ENCODE results near the gene FCRL5. TPM values are rescaled to one million over a fixed set of nuclear protein-coding genes. Genes with fewer than 3 reads are reported as not detected.
A peak's percentile ranks its signal among the peaks of the same experiment; 100 is the strongest.

FCRL5 gene
- total and polyA plus RNA-seq, 2 experiments from 2014 or later = not detected

- no peaks in the 10 kb centered on the region for H3K9me3 ChIP-seq (ENCODE audit: low read depth)
- TF ChIP-seq EZH2phosphoT487 (IDR thresholded peaks at IDR 0.05; ENCODE audit: insufficient read depth, low read depth) (no peak), EZH2 (IDR thresholded peaks at IDR 0.05; ENCODE audit: insufficient read depth, poor library complexity, severe bottlenecking) (no peak)
- no peak overlapping the region for H3K4me2 ChIP-seq (ENCODE audit: unreplicated experiment)
- H3K9me2 ChIP-seq (ENCODE audit: insufficient read depth) = no peaks in the 10 kb centered on the region
- H3F3A ChIP-seq (ENCODE audit: insufficient read depth) = no peaks in the 10 kb centered on the region
- H3K4me1 ChIP-seq (ENCODE audit: insufficient read depth) = no peaks in the 10 kb centered on the region
- in situ Hi-C loops (cut with MboI) = no loop called here
- DNase-seq = no peak
- no peaks in the 10 kb centered on the region for H3K79me2 ChIP-seq (ENCODE audit: insufficient read depth)
- H3K36me3 ChIP-seq (ENCODE audit: low read depth) = no peaks in the 10 kb centered on the region
- no peaks in the 10 kb centered on the region for H3K27me3 ChIP-seq (replicated peaks; ENCODE audit: insufficient read depth)
- H2AFZ ChIP-seq = no peak overlapping the region
- 76 to 78% methylated on average over 2 of the region's 2 CpGs for WGBS, 2 experiments (ENCODE audit: low coverage in 1 of 2, low lambda C conversion rate in 2 of 2, missing lambda C conversion rate in 2 of 2)
- no peak overlapping the region for H3K4me3 ChIP-seq
- no peaks in the 10 kb centered on the region for H4K20me1 ChIP-seq (ENCODE audit: insufficient read depth)
- no peak overlapping the region for H3K27ac ChIP-seq
- H3K9ac ChIP-seq = no peak overlapping the region
Measured at GRCh38 chr1:157483635-157484034, 68.7 kb downstream of the FCRL5 start.

GRCh38 chr1:157482717-157483116 is 69.6 kb downstream of the FCRL5 start:
- H3K9me2 ChIP-seq (ENCODE audit: insufficient read depth) = no peaks in the 10 kb centered on the region
- H3K4me3 ChIP-seq = no peak overlapping the region
- WGBS, 2 experiments (ENCODE audit: low coverage in 1 of 2, low lambda C conversion rate in 2 of 2, missing lambda C conversion rate in 2 of 2) = 9 to 25% methylated on average over 2 of the region's 2 CpGs
- no peaks in the 10 kb centered on the region for H4K20me1 ChIP-seq (ENCODE audit: insufficient read depth)
- H3K9ac ChIP-seq = no peak overlapping the region
- no peaks in the 10 kb centered on the region for H3K36me3 ChIP-seq (ENCODE audit: low read depth)
- DNase-seq = no peak
- no peaks in the 10 kb centered on the region for H3K79me2 ChIP-seq (ENCODE audit: insufficient read depth)
- no peak overlapping the region for H3K27ac ChIP-seq
- H3K9me3 ChIP-seq (ENCODE audit: low read depth) = no peaks in the 10 kb centered on the region
- in situ Hi-C loops (cut with MboI) = no loop called here
- no peaks in the 10 kb centered on the region for H3K27me3 ChIP-seq (replicated peaks; ENCODE audit: insufficient read depth)
- no peak overlapping the region for H2AFZ ChIP-seq
- H3F3A ChIP-seq (ENCODE audit: insufficient read depth) = no peaks in the 10 kb centered on the region
- no peaks in the 10 kb centered on the region for H3K4me1 ChIP-seq (ENCODE audit: insufficient read depth)
- H3K4me2 ChIP-seq (ENCODE audit: unreplicated experiment) = no peak overlapping the region
- TF ChIP-seq EZH2 (IDR thresholded peaks at IDR 0.05; ENCODE audit: insufficient read depth, poor library complexity, severe bottlenecking) = no peak
- TF ChIP-seq EZH2phosphoT487 (IDR thresholded peaks at IDR 0.05; ENCODE audit: insufficient read depth, low read depth) = no peak

GRCh38 chr1:157482174-157482573 is 70.1 kb downstream of the FCRL5 start:
- no peaks in the 10 kb centered on the region for H3K79me2 ChIP-seq (ENCODE audit: insufficient read depth)
- no peaks in the 10 kb centered on the region for H3F3A ChIP-seq (ENCODE audit: insufficient read depth)
- in situ Hi-C loops (cut with MboI) = no loop called here

GRCh38 chr1:157478030-157478429 is 74.3 kb downstream of the FCRL5 start:
- Histone ChIP-seq H3K27ac (no peak overlapping the region), H3K9me3 (ENCODE audit: low read depth) (no peaks in the 10 kb centered on the region), H3K4me1 (ENCODE audit: insufficient read depth) (no peaks in the 10 kb centered on the region), H3F3A (ENCODE audit: insufficient read depth) (no peaks in the 10 kb centered on the region), H3K9ac (no peak overlapping the region), H3K4me2 (ENCODE audit: unreplicated experiment) (no peak overlapping the region), H3K4me3 (no peak overlapping the region), H3K36me3 (ENCODE audit: low read depth) (no peaks in the 10 kb centered on the region), H2AFZ (no peak overlapping the region), H3K9me2 (ENCODE audit: insufficient read depth) (no peaks in the 10 kb centered on the region), H3K27me3 (replicated peaks; ENCODE audit: insufficient read depth) (no peaks in the 10 kb centered on the region), H3K79me2 (ENCODE audit: insufficient read depth) (no peaks in the 10 kb centered on the region), H4K20me1 (ENCODE audit: insufficient read depth) (no peaks in the 10 kb centered on the region)
- in situ Hi-C loops (cut with MboI) = no loop called here
- DNase-seq = no peak
- TF ChIP-seq EZH2phosphoT487 (IDR thresholded peaks at IDR 0.05; ENCODE audit: insufficient read depth, low read depth) = no peak

More at GRCh38 chr1:157482174-157482573, 70.1 kb downstream of the FCRL5 start:
- H3K4me3 ChIP-seq = no peak overlapping the region
- no peak overlapping the region for H3K27ac ChIP-seq
- no peaks in the 10 kb centered on the region for H3K36me3 ChIP-seq (ENCODE audit: low read depth)
- TF ChIP-seq EZH2 (IDR thresholded peaks at IDR 0.05; ENCODE audit: insufficient read depth, poor library complexity, severe bottlenecking) = no peak
- TF ChIP-seq EZH2phosphoT487 (IDR thresholded peaks at IDR 0.05; ENCODE audit: insufficient read depth, low read depth) = no peak
- H4K20me1 ChIP-seq (ENCODE audit: insufficient read depth) = no peaks in the 10 kb centered on the region
- H3K9ac ChIP-seq = no peak overlapping the region
- H3K9me3 ChIP-seq (ENCODE audit: low read depth) = no peaks in the 10 kb centered on the region
- peak; percentile 52 for DNase-seq
- no peak overlapping the region for H2AFZ ChIP-seq
- H3K4me1 ChIP-seq (ENCODE audit: insufficient read depth) = no peaks in the 10 kb centered on the region
- no peaks in the 10 kb centered on the region for H3K27me3 ChIP-seq (replicated peaks; ENCODE audit: insufficient read depth)
- H3K9me2 ChIP-seq (ENCODE audit: insufficient read depth) = no peaks in the 10 kb centered on the region
- no peak overlapping the region for H3K4me2 ChIP-seq (ENCODE audit: unreplicated experiment)

- in situ Hi-C loops (cut with MboI) = no loop called here
- H3K36me3 ChIP-seq (ENCODE audit: low read depth) = no peaks in the 10 kb centered on the region
- no peak for DNase-seq
- H3K79me2 ChIP-seq (ENCODE audit: insufficient read depth) = no peaks in the 10 kb centered on the region
- H3K9me2 ChIP-seq (ENCODE audit: insufficient read depth) = no peaks in the 10 kb centered on the region
- no peak overlapping the region for H3K27ac ChIP-seq
- no peaks in the 10 kb centered on the region for H3K9me3 ChIP-seq (ENCODE audit: low read depth)
- 43 to 44% methylated on average over 4 of the region's 4 CpGs for WGBS, 2 experiments (ENCODE audit: low coverage in 1 of 2, low lambda C conversion rate in 2 of 2, missing lambda C conversion rate in 2 of 2)
- no peaks in the 10 kb centered on the region for H3K27me3 ChIP-seq (replicated peaks; ENCODE audit: insufficient read depth)
- H3K4me1 ChIP-seq (ENCODE audit: insufficient read depth) = no peaks in the 10 kb centered on the region
- H3K4me3 ChIP-seq = no peak overlapping the region
- H2AFZ ChIP-seq = no peak overlapping the region
- no peak overlapping the region for H3K4me2 ChIP-seq (ENCODE audit: unreplicated experiment)
- no peaks in the 10 kb centered on the region for H3F3A ChIP-seq (ENCODE audit: insufficient read depth)
- no peaks in the 10 kb centered on the region for H4K20me1 ChIP-seq (ENCODE audit: insufficient read depth)
- TF ChIP-seq EZH2phosphoT487 (IDR thresholded peaks at IDR 0.05; ENCODE audit: insufficient read depth, low read depth) (no peak), EZH2 (IDR thresholded peaks at IDR 0.05; ENCODE audit: insufficient read depth, poor library complexity, severe bottlenecking) (no peak)
- H3K9ac ChIP-seq = no peak overlapping the region
Measured at GRCh38 chr1:157477419-157477818, 74.9 kb downstream of the FCRL5 start.
